Osteoblast (primary cell): Measurements from ENCODE around the gene CCSAP. TPM values are rescaled to one million over a fixed set of nuclear protein-coding genes. Genes with fewer than 3 reads are reported as not detected.

ENCODE experiments used
- DNase-seq: peaks from one replicate; pipeline ENCODE4 v3.0.0; 2011; ENCODE audit warnings: low spot score, mixed read lengths; ENCODE audit not compliant: insufficient read length; ENCODE audit errors: missing footprints
- H2AFZ ChIP-seq: 2 replicates; pipeline ENCODE4 v1.6.0; 2011; ENCODE audit warnings: mild to moderate bottlenecking, low read length
- H3K27ac ChIP-seq: 2 replicates; pipeline ENCODE4 v1.5.1; 2011; ENCODE audit warnings: mild to moderate bottlenecking, low read depth, low read length, moderate library complexity
- H3K27me3 ChIP-seq: 2 replicates; pipeline ENCODE4 v1.6.0; 2012; ENCODE audit warnings: mild to moderate bottlenecking, control low read depth, inconsistent platforms, low read length, moderate library complexity; ENCODE audit not compliant: insufficient read depth
- H3K36me3 ChIP-seq: 2 replicates; pipeline ENCODE4 v1.5.1; 2011; ENCODE audit warnings: mild to moderate bottlenecking, low read length, control low read depth, moderate library complexity; ENCODE audit not compliant: insufficient read depth
- H3K4me1 ChIP-seq: 2 replicates; pipeline ENCODE4 v1.5.1; 2011; ENCODE audit warnings: mild to moderate bottlenecking, low read length, control low read depth, moderate library complexity; ENCODE audit not compliant: insufficient read depth
- H3K4me2 ChIP-seq: 2 replicates; pipeline ENCODE4 v1.6.0; 2011; ENCODE audit warnings: mild to moderate bottlenecking, low read length; ENCODE audit not compliant: insufficient read depth
- H3K4me3 ChIP-seq: fragments of 200-600 bp; sonication (generic); 3 replicates; pipeline ENCODE4 v1.5.1; 2012; ENCODE audit warnings: mild to moderate bottlenecking, low read length, inconsistent platforms; ENCODE audit not compliant: insufficient read depth
- H3K79me2 ChIP-seq: 2 replicates; pipeline ENCODE4 v1.6.0; 2012; ENCODE audit warnings: mild to moderate bottlenecking, low read length, control low read depth, inconsistent platforms; ENCODE audit not compliant: insufficient read depth
- H3K9me3 ChIP-seq: 2 replicates; pipeline ENCODE4 v1.5.1; 2011; ENCODE audit warnings: low read depth, low read length, control low read depth
- H4K20me1 ChIP-seq: 2 replicates; pipeline ENCODE4 v1.6.0; 2012; ENCODE audit warnings: mild to moderate bottlenecking, low read length, control low read depth; ENCODE audit not compliant: insufficient read depth
- CTCF ChIP-seq: IDR thresholded peaks from 2 replicates; pipeline ENCODE4 v1.5.1; 2011; ENCODE audit warnings: mild to moderate bottlenecking, low read depth, low read length, moderate library complexity; ENCODE audit errors: extremely low read depth
- total RNA-seq: library from RNA; depleted of rRNA; stranded (reverse); fragments of >200 nt; gene quantifications from 2 replicates; pipeline ENCODE4 v1.2.3, GENCODE V29; 2012

Gene CCSAP
- total RNA-seq, 1 donor: 9.4 TPM

- H3K9me3 ChIP-seq: peaks cover 3% of the 10 kb centered on the region
Observed at GRCh38 chr1:229355661-229356060, 12.8 kb upstream of the CCSAP start.

GRCh38 chr1:229354226-229354625 is 11.4 kb upstream of the CCSAP start:
- H3K79me2 ChIP-seq: no peaks in the 10 kb centered on the region
- H3K9me3 ChIP-seq: peaks cover 3% of the 10 kb centered on the region
- no peaks in the 10 kb centered on the region for H3K4me1 ChIP-seq
- H4K20me1 ChIP-seq: no peaks in the 10 kb centered on the region
- peaks cover 6% of the 10 kb centered on the region for H3K27me3 ChIP-seq
- no peak for DNase-seq
- H3K27ac ChIP-seq: no peak overlapping the region
- no peak overlapping the region for H3K4me2 ChIP-seq
- TF ChIP-seq CTCF: no peak
- H2AFZ ChIP-seq: no peak overlapping the region
- no peak overlapping the region for H3K4me3 ChIP-seq
- H3K36me3 ChIP-seq: no peaks in the 10 kb centered on the region

More at GRCh38 chr1:229355661-229356060, 12.8 kb upstream of the CCSAP start:
- Histone ChIP-seq H3K27ac (no peak overlapping the region), H3K4me1 (no peaks in the 10 kb centered on the region), H3K4me3 (no peak overlapping the region), H4K20me1 (no peaks in the 10 kb centered on the region), H3K36me3 (no peaks in the 10 kb centered on the region), H2AFZ (no peak overlapping the region), H3K4me2 (no peak overlapping the region), H3K27me3 (peaks cover 6% of the 10 kb centered on the region), H3K79me2 (no peaks in the 10 kb centered on the region)
- no peak for TF ChIP-seq CTCF
- DNase-seq: no peak

- Histone ChIP-seq H3K4me3 (no peak overlapping the region), H3K27ac (no peak overlapping the region), H3K79me2 (no peaks in the 10 kb centered on the region), H3K4me1 (no peaks in the 10 kb centered on the region), H4K20me1 (no peaks in the 10 kb centered on the region), H3K36me3 (no peaks in the 10 kb centered on the region), H3K4me2 (no peak overlapping the region), H2AFZ (no peak overlapping the region), H3K9me3 (peaks cover 3% of the 10 kb centered on the region), H3K27me3 (peaks cover 6% of the 10 kb centered on the region)
- no peak for TF ChIP-seq CTCF
- DNase-seq: no peak
Observed at GRCh38 chr1:229352975-229353374, 10.1 kb upstream of the CCSAP start.

GRCh38 chr1:229349463-229350385 is 6.9 kb upstream of the CCSAP start:
- Histone ChIP-seq H4K20me1 (no peaks in the 10 kb centered on the region), H3K4me2 (no peak overlapping the region), H3K9me3 (peaks cover 3% of the 10 kb centered on the region), H2AFZ (no peak overlapping the region), H3K79me2 (no peaks in the 10 kb centered on the region), H3K27ac (no peak overlapping the region), H3K27me3 (peaks cover 6% of the 10 kb centered on the region), H3K36me3 (no peaks in the 10 kb centered on the region), H3K4me3 (no peak overlapping the region), H3K4me1 (no peaks in the 10 kb centered on the region)
- DNase-seq: peak; percentile 10
- no peak for TF ChIP-seq CTCF
